Mesangial cell (primary cell): ENCODE data around the gene PLA2R1. TPM values are rescaled to one million over a fixed set of nuclear protein-coding genes. Genes with fewer than 3 reads are reported as not detected.

Experiments used
- total RNA-seq: library from RNA; depleted of rRNA; stranded (reverse); fragments of >200 nt; gene quantifications from 2 replicates; pipeline ENCODE4 v1.2.3, GENCODE V29; 2015

PLA2R1 gene
- total RNA-seq = 3.6 and 5.7 TPM in 2 replicates

GRCh38 chr2:160062292-160063005 lies at the start of gene PLA2R1:
TSS of gene PLA2R1 (minus strand) at chr2:160062615. CDS start at chr2:160062403, 212 bp downstream.

GRCh38 chr2:159904127-159904958 lies 158.1 kb downstream of the PLA2R1 start, which contains the start of gene LY75:
TSS of gene LY75 (minus strand) at chr2:159904756.

Other genes with a start within 250 kb of the PLA2R1 start
- 1.0 and 1.3 TPM in 2 replicates for gene LY75, start 157.9 kb downstream of the PLA2R1 start, total RNA-seq
- 2.6 and 19.3 TPM in 2 replicates for gene ITGB6, start 137.7 kb upstream of the PLA2R1 start, total RNA-seq